ES-I3 (cell line): Measurements from ENCODE around the gene MRNIP.

Experiments
- H3K36me3 ChIP-seq: 2 replicates; pipeline ENCODE4 v1.6.1; 2013; ENCODE audit warnings: mild to moderate bottlenecking, low read length, control low read depth, moderate library complexity; ENCODE audit not compliant: insufficient read depth
- H3K4me1 ChIP-seq: 2 replicates; pipeline ENCODE4 v1.6.1; 2013; ENCODE audit warnings: mild to moderate bottlenecking, control low read depth, low read length; ENCODE audit not compliant: insufficient read depth
- H3K9ac ChIP-seq: 2 replicates; pipeline ENCODE4 v1.6.1; 2013; ENCODE audit warnings: low read depth, mild to moderate bottlenecking, low read length, moderate library complexity
- H3K9me3 ChIP-seq: 2 replicates; pipeline ENCODE4 v1.6.1; 2013; ENCODE audit warnings: mild to moderate bottlenecking, low read length, moderate library complexity; ENCODE audit not compliant: control insufficient read depth, insufficient read depth

Gene MRNIP

DNA sequence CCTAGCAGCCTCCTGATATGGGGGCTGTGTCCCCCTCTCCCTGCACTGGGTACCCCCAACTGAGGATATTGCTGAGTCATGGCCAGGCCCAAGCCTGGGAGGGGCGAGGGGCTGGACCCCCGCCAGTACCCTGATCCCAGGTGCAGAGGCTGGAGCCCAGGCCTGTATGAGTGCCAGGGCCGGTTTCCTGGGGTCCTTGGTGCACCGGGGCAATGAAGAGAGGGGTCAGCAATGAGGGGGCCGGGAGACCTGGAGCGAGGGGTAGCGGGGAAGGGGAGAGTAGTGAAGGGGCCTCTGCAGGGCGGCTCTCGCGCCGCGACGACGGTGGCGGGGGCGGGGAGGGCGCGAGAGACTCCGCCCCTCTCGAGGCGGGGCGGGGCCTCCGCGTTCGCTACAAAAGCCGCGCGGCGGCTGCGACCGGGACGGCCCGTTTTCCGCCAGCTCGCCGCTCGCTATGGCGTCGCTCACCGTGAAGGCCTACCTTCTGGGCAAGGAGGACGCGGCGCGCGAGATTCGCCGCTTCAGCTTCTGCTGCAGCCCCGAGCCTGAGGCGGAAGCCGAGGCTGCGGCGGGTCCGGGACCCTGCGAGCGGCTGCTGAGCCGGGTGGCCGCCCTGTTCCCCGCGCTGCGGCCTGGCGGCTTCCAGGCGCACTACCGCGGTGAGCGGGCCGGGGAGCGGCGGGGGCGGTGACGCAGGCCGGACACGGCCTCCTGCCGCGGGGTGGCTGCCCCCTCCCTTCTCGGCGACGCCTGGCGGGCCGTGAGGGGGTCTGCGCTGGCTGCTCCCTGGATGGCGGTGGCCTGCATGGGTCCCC lies 37.9 kb downstream of the MRNIP start, which contains the start of gene SQSTM1:
SQSTM1 (plus strand) TSS at position 423 of the 815 bp plus-strand sequence; CDS start at position 455, 32 bp downstream.
- Histone ChIP-seq H3K4me1 (peaks cover 28% of the 10 kb centered on the region), H3K9me3 (no peaks in the 10 kb centered on the region), H3K36me3 (peaks cover 21% of the 10 kb centered on the region), H3K9ac (peak within 1 kb of the TSS; percentile 76)

DNA sequence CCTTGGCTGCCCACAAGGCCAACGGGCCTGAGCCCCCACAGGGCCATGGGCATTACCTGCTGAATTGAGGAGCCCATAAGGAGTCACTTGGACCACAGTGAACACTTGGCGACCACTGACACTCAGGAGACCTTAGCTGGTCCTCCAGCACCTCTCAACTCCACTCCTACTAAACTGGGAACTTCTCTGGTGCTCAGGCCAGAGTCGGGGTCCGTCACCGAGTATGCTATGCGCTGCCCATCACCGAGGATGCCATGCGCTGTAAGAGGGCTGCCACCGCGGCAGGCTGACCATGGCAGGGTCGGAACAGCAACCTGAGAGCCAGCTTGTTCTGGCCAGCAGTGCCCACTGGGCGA lies 38.5 kb downstream of the MRNIP start:
- H3K4me1 ChIP-seq, result peaks cover 28% of the 10 kb centered on the region
- peaks cover 15% of the 10 kb centered on the region for H3K36me3 ChIP-seq
- peak overlapping the region; percentile 76 for H3K9ac ChIP-seq
- H3K9me3 ChIP-seq, result no peaks in the 10 kb centered on the region

DNA sequence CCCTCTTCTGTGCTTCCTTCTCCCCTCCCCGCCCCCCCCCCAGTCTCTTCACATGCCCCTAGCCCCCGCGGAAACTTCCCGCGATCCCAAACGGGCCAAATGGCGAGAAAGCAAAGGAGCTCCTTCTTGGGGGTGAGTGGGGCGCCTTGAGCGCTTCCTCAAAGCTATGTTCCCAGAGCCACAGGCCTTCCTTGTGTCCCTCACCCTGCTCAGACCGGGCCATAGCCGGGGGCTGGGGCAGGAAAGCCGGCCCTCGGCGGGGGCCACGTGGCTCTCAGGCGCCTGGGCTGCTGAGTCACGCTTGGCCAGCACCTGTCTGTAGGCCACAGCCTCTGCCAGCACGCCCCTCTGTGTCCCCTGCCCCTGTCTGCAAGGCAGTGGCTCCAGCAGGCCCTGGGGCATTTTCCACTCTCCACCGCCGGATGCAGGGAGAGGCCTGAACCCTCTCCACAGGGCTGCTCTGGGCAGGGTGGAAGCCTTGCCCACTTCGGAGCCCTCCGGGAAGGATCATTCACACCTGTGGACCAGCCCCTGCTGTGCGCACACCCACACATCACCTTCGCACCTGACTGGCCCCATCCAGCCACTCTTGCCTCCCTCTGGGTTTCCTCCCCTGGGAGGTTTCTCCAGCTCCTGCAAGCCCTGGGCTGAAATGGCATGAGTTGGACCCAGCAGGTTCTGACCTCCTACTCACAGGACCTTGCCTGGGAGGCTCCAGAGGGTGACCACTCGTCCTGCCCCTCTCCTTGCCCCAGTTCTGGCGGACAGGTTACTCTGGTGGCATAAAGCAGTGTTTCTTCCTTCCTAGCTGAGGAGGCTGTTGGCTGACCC lies 39.1 kb downstream of the MRNIP start:
- Histone ChIP-seq H3K9me3 (no peaks in the 10 kb centered on the region), H3K4me1 (peaks cover 28% of the 10 kb centered on the region), H3K9ac (peak overlapping the region; percentile 76), H3K36me3 (peaks cover 9% of the 10 kb centered on the region)

DNA sequence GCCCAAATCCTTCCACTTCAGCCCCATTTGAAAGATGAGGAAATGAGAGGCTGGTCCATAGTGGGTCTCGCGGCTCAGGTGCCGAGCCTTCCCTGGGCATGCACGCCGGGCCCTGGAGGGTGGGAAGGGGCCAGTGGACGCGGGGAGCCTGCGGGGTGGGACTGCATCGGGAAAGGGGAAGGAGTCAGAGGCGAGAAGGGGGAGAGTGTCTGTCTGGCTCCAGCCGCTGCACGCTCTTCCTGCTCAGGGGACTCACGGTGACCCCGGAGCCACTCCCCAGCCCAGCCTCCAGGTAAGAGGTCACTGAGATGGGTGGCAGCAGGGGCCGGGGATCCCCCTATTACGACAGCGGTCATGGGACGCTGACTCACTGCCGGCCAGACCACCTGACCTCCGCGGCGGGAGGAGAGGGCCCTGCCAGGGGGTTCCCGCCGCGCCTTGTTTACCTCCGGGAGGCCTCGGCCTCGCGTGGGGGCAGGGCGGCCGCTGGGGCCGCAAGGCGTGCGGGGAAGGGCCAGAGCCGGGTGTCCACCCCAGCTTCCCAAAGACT lies 39.8 kb downstream of the MRNIP start:
- peaks cover 4% of the 10 kb centered on the region; the same call in 1 of the 2 replicates for H3K36me3 ChIP-seq
- H3K4me1 ChIP-seq, result peaks cover 28% of the 10 kb centered on the region
- no peaks in the 10 kb centered on the region for H3K9me3 ChIP-seq
- H3K9ac ChIP-seq, result peak overlapping the region; percentile 76

DNA sequence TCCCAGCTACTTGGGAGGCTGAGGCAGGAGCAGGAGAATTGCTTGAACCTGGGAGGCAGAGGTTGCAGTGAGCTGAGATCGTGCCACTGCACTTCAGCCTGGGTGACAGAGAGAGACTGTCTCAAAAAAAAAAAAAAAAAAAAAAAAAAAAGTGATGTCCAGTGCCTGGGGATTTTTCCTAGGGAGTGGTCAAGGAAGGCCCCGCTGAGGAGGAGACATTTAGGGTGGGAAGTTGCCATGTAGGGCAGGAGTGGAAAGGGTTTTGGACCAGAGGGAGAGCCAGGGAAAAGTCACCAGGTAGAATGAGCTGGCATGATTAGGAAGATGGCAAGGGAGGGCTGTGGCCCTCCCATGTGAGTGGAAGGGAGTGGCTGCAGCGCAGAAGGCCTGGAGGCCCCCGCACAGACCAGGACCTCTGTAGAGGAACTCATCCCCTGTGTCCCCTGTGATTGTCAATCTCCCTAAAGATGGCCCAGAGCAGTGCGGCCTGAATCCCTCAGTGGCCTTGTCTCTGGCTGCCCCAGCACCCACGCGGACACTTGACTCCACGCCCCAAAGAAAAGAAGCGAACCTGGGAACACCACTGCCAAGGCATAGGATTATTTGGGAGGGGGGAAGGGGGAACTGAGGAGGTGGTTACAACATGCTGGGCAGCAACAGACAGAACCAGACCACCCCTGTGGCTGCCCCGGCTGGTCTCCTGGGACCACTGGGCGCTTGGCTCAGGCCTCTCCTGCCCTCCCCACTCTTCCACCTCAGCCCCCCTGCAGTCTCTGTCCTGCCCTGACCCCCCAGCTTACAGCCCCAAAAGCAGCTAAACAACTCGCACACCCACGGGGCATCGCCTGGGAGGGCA lies 40.5 kb downstream of the MRNIP start:
- Histone ChIP-seq H3K9ac (peak overlapping the region; percentile 76), H3K36me3 (no peaks in the 10 kb centered on the region), H3K4me1 (peaks cover 31% of the 10 kb centered on the region), H3K9me3 (no peaks in the 10 kb centered on the region)

DNA sequence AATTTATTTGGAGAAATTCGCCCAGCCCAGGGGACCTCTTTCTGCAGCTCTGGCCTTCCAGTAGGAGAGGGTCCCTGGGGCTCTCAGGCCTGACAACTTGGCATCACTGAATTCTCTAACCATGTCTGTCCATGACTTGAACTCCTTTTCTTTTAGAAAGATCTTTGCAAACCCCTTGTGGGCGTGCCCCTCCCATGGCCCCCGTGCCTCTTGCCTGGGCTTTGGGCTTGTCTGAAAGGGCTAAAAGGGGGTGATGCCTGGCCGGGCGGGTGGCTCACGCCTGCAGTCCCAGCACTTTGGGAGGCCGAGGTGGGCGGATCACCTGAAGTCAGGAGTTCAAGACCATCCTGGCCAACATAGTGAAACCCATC lies 41.2 kb downstream of the MRNIP start:
- Histone ChIP-seq H3K36me3 (no peaks in the 10 kb centered on the region), H3K9ac (peak overlapping the region; percentile 62), H3K9me3 (no peaks in the 10 kb centered on the region), H3K4me1 (peaks cover 26% of the 10 kb centered on the region)

DNA sequence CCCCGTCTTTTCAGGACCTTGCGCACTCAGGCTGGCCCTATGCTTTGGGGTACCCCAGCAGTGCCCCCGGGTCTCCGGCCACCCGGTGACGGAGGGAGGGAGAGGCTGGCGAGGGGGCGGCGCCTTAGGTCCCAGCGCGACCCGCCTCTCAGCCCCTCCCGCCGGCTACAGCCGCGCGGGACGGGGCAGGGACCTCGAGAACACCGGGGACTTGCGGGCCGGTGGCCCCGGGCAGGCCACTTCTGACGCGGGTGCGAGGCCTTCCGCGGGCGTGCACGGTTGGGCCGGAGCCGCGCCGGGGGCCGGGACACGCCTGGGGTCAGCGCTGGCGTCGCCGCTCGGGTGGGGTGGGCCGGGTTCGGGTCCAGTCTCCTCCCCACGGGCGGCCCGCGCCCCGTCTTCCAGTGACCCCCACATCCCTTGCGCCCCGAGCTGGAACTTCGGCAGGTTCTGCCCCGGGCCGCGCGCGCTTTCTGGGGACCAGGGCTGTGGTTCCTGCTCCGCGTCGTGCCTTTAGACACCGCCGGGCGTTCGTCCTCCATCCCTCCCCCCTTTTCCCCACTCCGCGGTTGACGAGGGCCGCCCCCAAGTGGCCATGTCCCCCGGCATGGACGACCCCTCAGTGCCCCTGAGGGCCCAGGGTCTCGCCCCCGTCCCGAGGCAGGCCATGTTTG lies 41.7 kb downstream of the MRNIP start:
- Histone ChIP-seq H3K9ac (peak overlapping the region; percentile 62), H3K4me1 (peaks cover 22% of the 10 kb centered on the region), H3K9me3 (no peaks in the 10 kb centered on the region), H3K36me3 (no peaks in the 10 kb centered on the region)

DNA sequence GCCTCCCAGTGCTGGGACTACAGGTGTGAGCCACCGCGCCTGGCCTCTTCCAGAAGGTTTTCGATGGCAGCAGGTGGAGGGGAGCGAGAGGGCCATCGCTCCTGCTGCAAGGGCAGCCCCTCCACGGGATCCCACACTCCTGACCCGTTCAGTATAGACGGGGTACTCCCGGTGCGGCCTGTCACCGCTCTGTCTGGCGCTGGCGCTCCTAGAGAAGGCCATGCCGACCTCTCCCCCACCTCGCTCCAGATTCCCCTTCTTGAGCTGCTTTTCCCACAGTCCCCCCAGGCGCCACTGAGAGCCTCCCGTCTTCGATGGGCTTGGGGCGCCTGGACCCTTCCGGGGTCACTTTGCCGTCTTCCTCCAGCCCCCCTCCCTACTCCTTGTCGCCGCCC lies 42.2 kb downstream of the MRNIP start:
- peaks cover 22% of the 10 kb centered on the region for H3K4me1 ChIP-seq
- H3K9ac ChIP-seq, result peak overlapping the region; percentile 62
- no peaks in the 10 kb centered on the region for H3K9me3 ChIP-seq
- no peaks in the 10 kb centered on the region for H3K36me3 ChIP-seq

DNA sequence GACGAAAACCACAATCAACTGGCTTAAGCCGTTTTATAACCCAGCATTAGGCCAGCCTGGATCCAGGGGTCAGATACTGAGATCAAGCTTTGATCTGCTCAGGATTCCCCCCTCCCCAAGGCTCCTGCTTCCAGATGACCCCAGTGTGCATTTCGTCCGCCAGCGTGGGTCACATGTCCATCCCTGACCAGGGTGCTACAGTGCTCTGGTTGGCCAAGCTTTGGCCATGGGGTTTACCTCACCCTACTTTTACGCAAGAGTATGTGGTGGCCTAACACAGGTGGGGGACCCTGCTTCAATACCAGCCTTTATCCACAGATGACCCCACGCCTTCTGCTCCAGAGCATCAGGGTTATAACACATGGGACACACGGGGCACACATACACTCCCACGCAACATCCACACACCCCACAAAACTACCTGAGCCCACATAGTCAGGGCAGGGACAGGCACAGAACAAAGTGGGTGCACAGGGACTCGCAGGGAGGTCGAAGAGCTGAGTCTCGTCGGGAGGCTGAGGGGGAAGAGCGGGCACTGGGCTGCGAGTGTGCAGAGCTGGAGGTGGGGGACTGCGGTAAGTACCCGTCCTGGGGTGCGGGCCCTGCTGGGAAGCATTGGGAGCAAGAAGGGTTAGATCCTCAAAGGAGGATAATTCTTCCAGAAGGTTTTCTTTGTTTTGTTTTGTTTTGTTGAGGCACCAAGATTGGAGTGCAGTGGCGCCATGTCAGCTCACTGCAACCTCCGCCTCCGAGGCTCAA lies 42.9 kb downstream of the MRNIP start:
- H3K36me3 ChIP-seq, result no peaks in the 10 kb centered on the region
- no peaks in the 10 kb centered on the region for H3K9me3 ChIP-seq

DNA sequence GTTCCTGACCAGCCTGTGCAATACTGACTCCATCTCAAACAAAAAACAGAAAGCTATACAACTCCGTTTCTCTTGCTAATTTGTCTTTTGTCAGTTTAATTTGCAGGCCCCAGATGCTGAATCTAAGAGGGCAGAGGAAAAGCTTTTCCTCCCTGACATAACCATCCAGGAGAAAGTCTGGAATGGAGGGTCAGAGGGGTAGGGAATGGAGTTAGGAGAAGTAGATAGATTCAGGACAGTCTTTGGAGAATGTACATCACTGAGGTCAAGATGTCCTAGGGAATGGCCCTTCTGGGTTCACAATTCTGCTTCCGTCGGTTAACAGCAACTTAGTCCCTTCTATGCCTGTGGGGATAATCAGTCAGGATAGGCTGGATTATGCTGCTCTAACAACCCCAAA lies 44.5 kb downstream of the MRNIP start:
- H3K9me3 ChIP-seq, result no peaks in the 10 kb centered on the region
- no peak overlapping the region for H3K9ac ChIP-seq
- H3K36me3 ChIP-seq, result no peaks in the 10 kb centered on the region
- H3K4me1 ChIP-seq, result peaks cover 11% of the 10 kb centered on the region

More for the DNA sequence above, 42.9 kb downstream of the MRNIP start:
- H3K4me1 ChIP-seq, result peaks cover 22% of the 10 kb centered on the region
- H3K9ac ChIP-seq, result no peak overlapping the region

DNA sequence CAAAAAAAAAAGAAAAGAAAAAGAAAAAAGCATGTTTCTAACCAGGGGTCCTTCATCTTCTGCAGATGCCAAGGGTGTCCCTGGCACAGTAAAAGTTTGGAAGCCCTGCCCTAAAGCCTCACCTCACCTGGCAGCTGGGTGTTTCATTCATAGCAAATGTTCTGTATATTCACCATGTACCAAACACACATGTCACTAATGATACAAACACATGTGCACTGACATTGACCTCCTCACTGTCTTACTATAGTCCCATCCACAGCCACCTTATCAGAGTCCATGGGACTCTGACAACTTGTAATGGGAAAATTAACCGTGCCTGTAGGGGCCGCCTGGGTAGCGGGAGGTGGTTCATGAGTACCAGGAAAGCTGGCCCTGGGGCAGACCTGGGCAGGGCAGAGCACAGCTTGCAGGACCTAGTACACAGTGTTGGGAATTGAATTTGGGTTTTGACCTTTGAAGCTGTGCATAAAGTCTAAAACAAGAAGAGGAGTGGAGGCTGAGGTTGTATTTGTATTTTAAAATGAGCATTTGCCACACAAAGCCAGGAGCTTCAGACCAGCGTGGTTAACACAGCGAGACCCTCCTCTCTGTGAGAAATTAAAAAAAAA lies 45.5 kb downstream of the MRNIP start:
- Histone ChIP-seq H3K36me3 (no peaks in the 10 kb centered on the region), H3K9ac (no peak overlapping the region), H3K4me1 (peaks cover 8% of the 10 kb centered on the region), H3K9me3 (no peaks in the 10 kb centered on the region)

DNA sequence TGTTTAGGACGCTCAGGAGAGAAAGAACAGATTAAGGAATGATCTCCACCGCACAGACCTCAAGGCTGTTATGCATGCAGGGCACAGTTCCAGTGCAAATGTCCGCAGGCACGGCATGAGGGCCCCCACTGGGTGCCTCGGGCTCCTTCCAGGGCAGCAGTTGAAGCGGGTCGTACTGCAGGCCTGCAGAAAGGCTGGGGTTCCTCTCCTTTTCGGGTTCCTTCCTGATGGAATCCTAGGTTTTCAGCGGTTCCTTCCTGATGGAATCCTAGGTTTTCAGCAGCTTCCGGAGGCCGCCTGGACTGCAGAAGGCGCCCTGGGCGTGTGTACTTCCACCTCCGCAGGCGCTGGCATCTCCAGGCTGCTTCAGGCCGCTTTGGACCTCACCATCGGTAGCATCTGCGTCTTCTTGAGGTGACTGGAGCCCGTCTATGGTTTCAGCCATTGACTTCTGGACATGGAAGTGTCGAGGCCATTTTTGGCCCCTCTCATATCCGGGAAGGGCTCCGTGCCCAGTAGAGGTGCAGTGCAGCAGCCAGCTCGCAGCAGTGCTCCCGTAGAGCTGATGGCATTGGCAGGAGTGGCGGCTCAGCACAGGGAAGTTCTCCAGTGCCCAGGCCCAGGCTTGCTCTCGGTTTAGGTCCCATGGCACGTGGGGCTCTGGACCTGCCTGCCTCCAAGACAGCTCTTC lies 46.3 kb downstream of the MRNIP start:
- Histone ChIP-seq H3K9ac (peak overlapping the region; percentile 5; the same call in 1 of the 2 replicates), H3K4me1 (peaks cover 3% of the 10 kb centered on the region), H3K36me3 (no peaks in the 10 kb centered on the region), H3K9me3 (no peaks in the 10 kb centered on the region)
